Calu3 (cell line): Measurements from ENCODE around the gene KRTAP1-3. TPM values are rescaled to one million over a fixed set of nuclear protein-coding genes. Genes with fewer than 3 reads are reported as not detected.

Source experiments
- BruUV-seq: library from RNA; stranded (reverse); fragments of 400-500 nt; replicated peaks from 2 replicates; lab custom pipeline; 2021; lab: Mats Ljungman, UMichigan
- CTCF ChIA-PET: fragments of 300-600 bp; sonication (Branson Sonifier 250); formaldehyde crosslinking; loops from one replicate; lab custom pipeline; 2022; ENCODE audit warnings: antibody characterized with exemption; lab: Charles Lee
- DNase-seq: peaks from one replicate; pipeline ENCODE4 v3.0.0; 2022
- H3K27ac Mint-ChIP-seq: one replicate; pipeline ENCODE4 v1.8.0; 2022; ENCODE audit warnings: mixed read lengths; ENCODE audit not compliant: unreplicated experiment
- H3K27me3 Mint-ChIP-seq: one replicate; pipeline ENCODE4 v1.8.0; 2022; ENCODE audit warnings: mixed read lengths; ENCODE audit not compliant: unreplicated experiment
- H3K36me3 Mint-ChIP-seq: one replicate; pipeline ENCODE4 v1.8.0; 2022; ENCODE audit warnings: mild to moderate bottlenecking, moderate library complexity, mixed read lengths; ENCODE audit not compliant: insufficient read depth, unreplicated experiment
- H3K4me1 Mint-ChIP-seq: one replicate; pipeline ENCODE4 v1.8.0; 2022; ENCODE audit warnings: mild to moderate bottlenecking, low read depth, mixed read lengths; ENCODE audit not compliant: unreplicated experiment
- H3K4me3 Mint-ChIP-seq: one replicate; pipeline ENCODE4 v1.8.0; 2022; ENCODE audit warnings: mild to moderate bottlenecking, low read depth, moderate library complexity, mixed read lengths; ENCODE audit not compliant: unreplicated experiment
- H3K9me3 Mint-ChIP-seq: one replicate; pipeline ENCODE4 v1.8.0; 2022; ENCODE audit warnings: low read depth, mixed read lengths; ENCODE audit not compliant: unreplicated experiment
- intact Hi-C: fragments of 100-400 bp; cut with micrococcal nuclease; formaldehyde crosslinking; loops from one replicate; pipeline ENCODE4 v1.10.0; 2022; ENCODE audit not compliant: unreplicated experiment
- total RNA-seq: library from RNA; stranded (reverse); gene quantifications from 2 replicates; pipeline ENCODE4 v1.2.3, GENCODE V29; 2022
- TF ChIP-seq, protein P1 (sequence below): fragments of 200-600 bp; IDR thresholded peaks from one replicate; pipeline ENCODE4 v1.8.0; 2022; ENCODE audit warnings: antibody characterized with exemption; ENCODE audit not compliant: unreplicated experiment

KRTAP1-3 gene
- total RNA-seq, 1 experiment from 2014 or later, result not detected

DNA sequence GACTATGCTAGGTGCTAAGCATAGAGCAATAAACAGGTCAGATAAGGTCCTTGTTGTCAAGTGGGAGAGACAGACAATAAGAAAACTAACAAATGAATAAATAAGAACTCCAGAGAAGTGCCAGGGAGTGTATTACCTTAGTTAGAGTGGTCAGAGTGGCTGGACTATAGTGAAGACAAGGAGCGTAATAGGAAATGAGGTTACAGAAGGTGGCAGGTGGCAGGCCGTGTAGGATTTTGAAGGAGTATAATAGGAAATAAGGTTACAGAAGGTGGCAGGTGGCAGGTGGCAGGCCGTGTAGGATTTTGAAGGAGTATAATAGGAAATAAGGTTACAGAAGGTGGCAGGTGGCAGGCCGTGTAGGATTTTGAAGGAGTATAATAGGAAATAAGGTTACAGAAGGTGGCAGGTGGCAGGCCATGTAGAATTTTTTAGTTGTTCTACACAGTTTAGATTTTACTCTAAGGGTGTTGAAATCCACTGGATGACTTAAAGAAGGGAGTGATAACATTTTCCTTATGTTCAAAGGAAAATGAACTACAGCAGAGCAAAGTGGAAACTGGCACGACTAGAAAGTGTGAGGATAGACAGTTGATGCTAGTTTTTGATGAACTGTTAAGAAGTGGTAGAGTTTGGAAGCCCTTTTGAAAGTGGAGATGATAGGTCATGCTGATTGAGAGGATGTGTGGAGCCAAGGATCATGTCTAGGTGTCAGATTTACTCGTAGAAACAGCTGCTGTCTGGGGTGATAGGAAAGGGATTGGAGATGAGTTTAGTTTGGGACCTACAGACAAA lies 22.2 kb downstream of the KRTAP1-3 start:
- CTCF ChIA-PET, result interaction anchor here (1.1 to 1.8 kb wide), 3 partner anchors 13 to 66 kb away, joined by 3 to 5 read pairs (median 3); partner anchors contain the start of gene KRTAP2-3
- DNase-seq, result no peak
- Mint-ChIP-seq H3K4me3 (no peak overlapping the region), H3K27me3 (no peaks in the 10 kb centered on the region), H3K27ac (peak overlapping the region; percentile 6), H3K4me1 (peaks cover 66% of the 10 kb centered on the region), H3K36me3 (no peaks in the 10 kb centered on the region), H3K9me3 (peaks cover 4% of the 10 kb centered on the region)
- TF ChIP-seq, protein P1, sequence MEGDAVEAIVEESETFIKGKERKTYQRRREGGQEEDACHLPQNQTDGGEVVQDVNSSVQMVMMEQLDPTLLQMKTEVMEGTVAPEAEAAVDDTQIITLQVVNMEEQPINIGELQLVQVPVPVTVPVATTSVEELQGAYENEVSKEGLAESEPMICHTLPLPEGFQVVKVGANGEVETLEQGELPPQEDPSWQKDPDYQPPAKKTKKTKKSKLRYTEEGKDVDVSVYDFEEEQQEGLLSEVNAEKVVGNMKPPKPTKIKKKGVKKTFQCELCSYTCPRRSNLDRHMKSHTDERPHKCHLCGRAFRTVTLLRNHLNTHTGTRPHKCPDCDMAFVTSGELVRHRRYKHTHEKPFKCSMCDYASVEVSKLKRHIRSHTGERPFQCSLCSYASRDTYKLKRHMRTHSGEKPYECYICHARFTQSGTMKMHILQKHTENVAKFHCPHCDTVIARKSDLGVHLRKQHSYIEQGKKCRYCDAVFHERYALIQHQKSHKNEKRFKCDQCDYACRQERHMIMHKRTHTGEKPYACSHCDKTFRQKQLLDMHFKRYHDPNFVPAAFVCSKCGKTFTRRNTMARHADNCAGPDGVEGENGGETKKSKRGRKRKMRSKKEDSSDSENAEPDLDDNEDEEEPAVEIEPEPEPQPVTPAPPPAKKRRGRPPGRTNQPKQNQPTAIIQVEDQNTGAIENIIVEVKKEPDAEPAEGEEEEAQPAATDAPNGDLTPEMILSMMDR, result no peak
- intact Hi-C loops, result no loop called here
- BruUV-seq, result no TSS peak

DNA sequence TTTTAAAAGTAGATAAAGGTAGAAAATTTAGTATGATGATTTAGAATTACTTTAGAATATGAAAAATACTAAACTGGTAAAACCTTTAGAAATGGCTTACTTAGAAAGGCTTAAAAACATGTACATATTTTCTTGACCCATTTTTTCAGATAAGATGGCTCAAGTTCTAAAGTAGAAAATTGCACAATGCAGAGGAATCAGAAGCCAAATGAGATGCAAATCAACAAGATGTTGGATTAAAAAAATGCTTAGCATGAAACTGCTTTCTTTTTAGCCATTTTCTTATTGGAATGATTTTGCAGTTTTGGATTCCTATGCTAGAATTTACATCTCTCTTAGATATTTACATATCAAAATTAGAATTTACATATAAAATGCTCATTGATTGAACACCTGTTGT lies 24.2 kb downstream of the KRTAP1-3 start:
- CTCF ChIA-PET, result interaction anchor here (0.6 to 1.7 kb wide), 6 partner anchors 10 to 101 kb away, joined by 3 to 6 read pairs (median 4); partner anchors contain the start of gene KRT23
- H3K4me3 Mint-ChIP-seq, result no peak overlapping the region
- H3K27ac Mint-ChIP-seq, result no peak overlapping the region
- intact Hi-C loops, result no loop called here
- H3K4me1 Mint-ChIP-seq, result peaks cover 52% of the 10 kb centered on the region
- BruUV-seq, result no TSS peak
- H3K27me3 Mint-ChIP-seq, result no peaks in the 10 kb centered on the region
- DNase-seq, result no peak
- H3K9me3 Mint-ChIP-seq, result peaks cover 4% of the 10 kb centered on the region
- H3K36me3 Mint-ChIP-seq, result no peaks in the 10 kb centered on the region
- TF ChIP-seq, protein P1, result no peak

DNA sequence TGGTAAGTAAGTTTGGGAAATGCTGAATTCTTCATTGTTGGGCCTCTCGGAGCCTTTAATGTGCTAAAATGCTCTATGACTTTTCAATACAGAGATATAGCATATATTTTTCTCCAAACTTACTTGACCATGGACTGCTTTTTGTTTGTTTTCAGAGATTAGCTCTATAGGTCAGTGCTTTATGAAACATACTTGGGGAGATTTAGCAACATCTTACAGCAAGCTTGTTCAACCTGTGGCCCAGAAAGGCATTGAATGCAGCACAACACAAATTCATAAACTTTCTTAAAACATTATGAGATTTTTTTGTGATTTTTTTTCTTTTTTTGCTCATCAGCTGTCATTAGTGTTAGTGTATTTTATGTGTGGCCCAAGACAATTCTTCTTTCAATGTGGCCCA lies 24.7 kb downstream of the KRTAP1-3 start:
- H3K4me3 Mint-ChIP-seq, result no peak overlapping the region
- DNase-seq, result no peak
- CTCF ChIA-PET, result interaction anchor here (0.6 to 1.7 kb wide), 13 partner anchors 10 to 206 kb away, joined by 3 to 6 read pairs (median 4); partner anchors contain the start of genes KRT23, KRT40 and KRTAP2-3
- TF ChIP-seq, protein P1, result no peak
- no peaks in the 10 kb centered on the region for H3K27me3 Mint-ChIP-seq
- H3K4me1 Mint-ChIP-seq, result peaks cover 47% of the 10 kb centered on the region
- intact Hi-C loops, result no loop called here
- no peak overlapping the region for H3K27ac Mint-ChIP-seq
- no TSS peak for BruUV-seq
- no peaks in the 10 kb centered on the region for H3K36me3 Mint-ChIP-seq
- peaks cover 4% of the 10 kb centered on the region for H3K9me3 Mint-ChIP-seq

DNA sequence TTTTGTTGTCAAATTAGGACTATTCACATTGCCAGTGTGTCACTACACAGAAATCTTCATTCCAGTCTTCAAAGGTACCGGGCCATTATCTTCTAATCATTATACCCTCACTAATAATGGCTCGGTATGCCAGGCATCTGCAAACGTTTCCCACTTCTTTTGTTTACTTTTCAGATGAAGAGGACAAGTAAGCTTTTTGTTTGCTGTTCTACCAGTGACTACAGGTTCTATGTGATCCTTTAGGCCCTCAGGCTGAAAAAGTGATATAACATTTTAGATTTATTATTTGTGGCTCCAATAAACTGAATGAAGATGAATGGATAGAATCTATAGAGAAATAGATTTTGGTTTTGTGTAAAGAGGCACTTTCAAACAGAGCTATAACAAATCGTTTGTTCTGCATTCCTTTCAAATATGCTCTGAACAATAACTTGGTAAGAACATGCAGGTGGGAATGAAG lies 25.3 kb downstream of the KRTAP1-3 start:
- H3K9me3 Mint-ChIP-seq, result peaks cover 4% of the 10 kb centered on the region
- peak; percentile 45 for DNase-seq

More for the DNA sequence above, 25.3 kb downstream of the KRTAP1-3 start:
- BruUV-seq, result no TSS peak
- Mint-ChIP-seq H3K4me3 (no peak overlapping the region), H3K36me3 (no peaks in the 10 kb centered on the region), H3K27ac (no peak overlapping the region), H3K27me3 (no peaks in the 10 kb centered on the region), H3K4me1 (peaks cover 44% of the 10 kb centered on the region)
- TF ChIP-seq, protein P1, result no peak
- CTCF ChIA-PET, result interaction anchor here (0.6 to 1.7 kb wide), 14 partner anchors 10 to 292 kb away, joined by 3 to 6 read pairs (median 4); partner anchors contain the start of genes KRT23, KRT40 and KRTAP2-3
- intact Hi-C loops, result no loop called here
